DND-41 (cell line): Measurements from ENCODE around the gene METTL25.

Experiments used
- ATAC-seq: fragments of 200-7000 bp; cut with Tn5 transposase; 3 replicates; pipeline ENCODE4 v1.9.1; 2021; ENCODE audit warnings: low read depth; ENCODE audit not compliant: insufficient read depth
- DNase-seq: peaks from one replicate; pipeline ENCODE4 v3.0.0-alpha.2; 2020
- H2AFZ ChIP-seq: 2 replicates; pipeline ENCODE4 v1.6.0; 2012; ENCODE audit warnings: low read depth, low read length
- H3K27ac ChIP-seq: 2 replicates; pipeline ENCODE4 v1.5.1; 2012; ENCODE audit warnings: low read length, inconsistent platforms
- H3K27me3 ChIP-seq: fragments of 200-600 bp; sonication (generic); 2 replicates; pipeline ENCODE4 v1.6.0; 2012; ENCODE audit warnings: low read length, mild to moderate bottlenecking, inconsistent platforms; ENCODE audit not compliant: insufficient read depth, poor library complexity
- H3K36me3 ChIP-seq: 2 replicates; pipeline ENCODE4 v1.5.1; 2012; ENCODE audit warnings: low read length, inconsistent platforms; ENCODE audit not compliant: insufficient read depth
- H3K4me1 ChIP-seq: 2 replicates; pipeline ENCODE4 v1.5.1; 2012; ENCODE audit warnings: mild to moderate bottlenecking, low read length; ENCODE audit not compliant: insufficient read depth
- H3K4me2 ChIP-seq: 2 replicates; pipeline ENCODE4 v1.6.0; 2012; ENCODE audit warnings: mild to moderate bottlenecking, moderate library complexity, low read length, inconsistent platforms; ENCODE audit not compliant: insufficient read depth
- H3K4me3 ChIP-seq, 2 experiments: fragments of 200-600 bp in 1 of 2; shearing (Covaris generic) in 1 of 2; 2 replicates each; pipeline ENCODE4 v1.5.1; 2012 to 2016; ENCODE audit warnings: inconsistent platforms in 2 of 2, low read length in 2 of 2, mild to moderate bottlenecking in 2 of 2, low read depth in 1 of 2, moderate library complexity in 1 of 2
- H3K79me2 ChIP-seq: 2 replicates; pipeline ENCODE4 v1.6.0; 2012; ENCODE audit warnings: low read length, inconsistent platforms; ENCODE audit not compliant: insufficient read depth
- H3K9ac ChIP-seq: 2 replicates; pipeline ENCODE4 v1.6.0; 2012; ENCODE audit warnings: low read depth, mild to moderate bottlenecking, inconsistent platforms, low read length, moderate library complexity
- H3K9me3 ChIP-seq: 2 replicates; pipeline ENCODE4 v1.5.1; 2012; ENCODE audit warnings: low read length, moderate library complexity, mild to moderate bottlenecking, inconsistent platforms; ENCODE audit not compliant: insufficient read depth, severe bottlenecking
- H4K20me1 ChIP-seq: 2 replicates; pipeline ENCODE4 v1.6.0; 2012; ENCODE audit warnings: low read length; ENCODE audit not compliant: insufficient read depth
- EZH2 ChIP-seq: IDR thresholded peaks from 3 replicates; pipeline ENCODE4 v1.6.1; 2012; ENCODE audit warnings: borderline replicate concordance, low read depth, mild to moderate bottlenecking, moderate library complexity, low read length, inconsistent platforms; ENCODE audit not compliant: severe bottlenecking
- TF ChIP-seq, protein P1 (sequence below): IDR thresholded peaks from 2 replicates; pipeline ENCODE4 v1.5.1; 2012; ENCODE audit warnings: borderline replicate concordance, low read length, moderate library complexity, mild to moderate bottlenecking; ENCODE audit not compliant: poor library complexity, severe bottlenecking; ENCODE audit errors: extremely low read depth

Gene METTL25

DNA sequence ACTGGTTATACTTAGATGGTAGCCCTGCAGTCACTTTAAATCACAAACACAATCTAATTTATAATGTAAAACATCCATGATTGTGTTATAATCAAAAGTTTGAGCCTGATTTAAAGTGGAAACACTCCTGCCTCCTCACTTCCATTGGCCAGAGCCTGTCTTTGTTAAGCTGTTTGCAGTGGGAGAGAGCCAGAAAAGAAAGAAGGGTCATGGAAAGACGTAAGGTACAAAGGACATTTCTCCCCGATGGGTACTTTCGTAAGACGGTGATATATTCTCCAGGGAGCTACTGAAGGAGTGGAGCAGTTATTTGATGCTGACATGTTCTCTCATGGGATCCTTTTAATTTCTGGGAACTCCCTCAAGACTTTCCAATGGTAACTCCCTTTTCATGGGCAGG lies 164.0 kb downstream of the METTL25 start:
- Histone ChIP-seq H3K9me3 (no peaks in the 10 kb centered on the region), H3K4me3 (no peak overlapping the region), H3K27me3 (no peaks in the 10 kb centered on the region), H3K27ac (no peak overlapping the region), H2AFZ (no peak overlapping the region), H4K20me1 (no peaks in the 10 kb centered on the region), H3K4me1 (no peaks in the 10 kb centered on the region), H3K4me2 (no peak overlapping the region), H3K79me2 (no peaks in the 10 kb centered on the region), H3K36me3 (no peaks in the 10 kb centered on the region), H3K9ac (no peak overlapping the region)
- no peak for TF ChIP-seq EZH2
- TF ChIP-seq, protein P1, sequence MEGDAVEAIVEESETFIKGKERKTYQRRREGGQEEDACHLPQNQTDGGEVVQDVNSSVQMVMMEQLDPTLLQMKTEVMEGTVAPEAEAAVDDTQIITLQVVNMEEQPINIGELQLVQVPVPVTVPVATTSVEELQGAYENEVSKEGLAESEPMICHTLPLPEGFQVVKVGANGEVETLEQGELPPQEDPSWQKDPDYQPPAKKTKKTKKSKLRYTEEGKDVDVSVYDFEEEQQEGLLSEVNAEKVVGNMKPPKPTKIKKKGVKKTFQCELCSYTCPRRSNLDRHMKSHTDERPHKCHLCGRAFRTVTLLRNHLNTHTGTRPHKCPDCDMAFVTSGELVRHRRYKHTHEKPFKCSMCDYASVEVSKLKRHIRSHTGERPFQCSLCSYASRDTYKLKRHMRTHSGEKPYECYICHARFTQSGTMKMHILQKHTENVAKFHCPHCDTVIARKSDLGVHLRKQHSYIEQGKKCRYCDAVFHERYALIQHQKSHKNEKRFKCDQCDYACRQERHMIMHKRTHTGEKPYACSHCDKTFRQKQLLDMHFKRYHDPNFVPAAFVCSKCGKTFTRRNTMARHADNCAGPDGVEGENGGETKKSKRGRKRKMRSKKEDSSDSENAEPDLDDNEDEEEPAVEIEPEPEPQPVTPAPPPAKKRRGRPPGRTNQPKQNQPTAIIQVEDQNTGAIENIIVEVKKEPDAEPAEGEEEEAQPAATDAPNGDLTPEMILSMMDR: no peak
- no peak for ATAC-seq
- DNase-seq: no peak

DNA sequence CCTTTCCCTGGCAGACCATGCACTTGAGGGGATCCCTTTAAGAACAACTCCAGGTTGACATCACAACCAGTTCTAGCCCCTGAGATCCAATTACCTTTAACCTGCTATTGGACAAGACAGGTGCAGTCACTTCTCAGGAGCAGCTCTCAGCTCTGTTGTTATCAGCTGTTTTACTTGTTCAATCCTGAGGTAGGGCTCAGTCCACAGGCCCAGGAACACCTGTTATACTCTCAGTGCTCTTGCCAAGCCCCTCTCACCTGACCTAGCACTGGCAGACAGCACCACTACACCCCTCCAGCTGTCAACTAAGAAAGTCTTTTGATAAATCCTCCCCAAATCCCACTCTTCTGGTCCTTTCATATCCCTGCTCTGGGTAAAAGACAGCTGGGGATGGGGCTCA lies 164.4 kb downstream of the METTL25 start:
- no peak overlapping the region for H3K4me2 ChIP-seq
- H3K27me3 ChIP-seq: no peaks in the 10 kb centered on the region
- TF ChIP-seq, protein P1: no peak
- no peak for TF ChIP-seq EZH2
- H3K36me3 ChIP-seq: no peaks in the 10 kb centered on the region
- ATAC-seq: no peak
- H3K4me1 ChIP-seq: no peaks in the 10 kb centered on the region
- H3K4me3 ChIP-seq: no peak overlapping the region
- H2AFZ ChIP-seq: no peak overlapping the region
- H3K9ac ChIP-seq: no peak overlapping the region
- H3K9me3 ChIP-seq: no peaks in the 10 kb centered on the region
- H4K20me1 ChIP-seq: no peaks in the 10 kb centered on the region
- no peaks in the 10 kb centered on the region for H3K79me2 ChIP-seq
- DNase-seq: no peak
- H3K27ac ChIP-seq: no peak overlapping the region

DNA sequence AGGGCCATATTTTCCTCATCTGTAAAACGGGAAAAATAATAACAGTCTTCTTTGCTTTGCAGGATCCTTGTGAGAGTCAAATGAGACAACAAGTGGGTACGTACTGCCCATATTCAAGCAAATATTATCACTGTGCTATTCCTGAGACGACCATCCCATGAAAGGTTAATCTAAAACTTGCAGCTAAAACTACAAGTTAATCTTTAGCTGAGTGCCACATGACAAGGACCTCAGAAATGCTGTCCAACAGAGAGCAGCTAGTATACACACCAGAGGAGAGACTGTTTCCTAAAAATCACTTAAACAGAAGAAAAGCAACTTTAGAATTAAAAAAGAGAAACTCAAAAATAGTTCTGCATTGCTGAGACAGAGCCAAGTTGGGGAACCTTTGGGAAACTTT lies 165.7 kb downstream of the METTL25 start:
- Histone ChIP-seq H4K20me1 (no peaks in the 10 kb centered on the region), H3K4me3 (no peak overlapping the region), H3K27me3 (no peaks in the 10 kb centered on the region), H3K79me2 (no peaks in the 10 kb centered on the region), H3K9ac (no peak overlapping the region), H3K4me1 (no peaks in the 10 kb centered on the region), H2AFZ (no peak overlapping the region), H3K9me3 (no peaks in the 10 kb centered on the region), H3K36me3 (no peaks in the 10 kb centered on the region), H3K4me2 (no peak overlapping the region), H3K27ac (no peak overlapping the region)
- no peak for DNase-seq
- TF ChIP-seq, protein P1: no peak
- no peak for TF ChIP-seq EZH2
- ATAC-seq: no peak

DNA sequence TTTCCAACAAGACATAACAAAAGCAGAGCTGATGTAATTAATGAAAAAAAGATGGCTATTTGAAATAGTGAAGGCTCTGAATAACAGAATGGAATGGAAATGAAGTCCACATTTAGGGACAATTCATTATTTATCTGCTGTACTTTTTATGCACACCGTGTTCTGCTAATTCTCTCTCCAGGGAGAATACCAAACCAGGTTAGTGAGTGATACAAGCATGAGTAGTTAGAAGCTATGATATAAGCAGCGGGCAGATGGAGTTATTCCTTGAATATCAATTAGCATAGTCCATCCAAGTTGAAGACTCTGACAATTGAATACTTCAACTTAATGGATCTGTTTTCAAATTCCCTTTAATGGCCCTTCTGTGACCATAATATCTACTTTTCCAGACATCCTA lies 166.3 kb downstream of the METTL25 start:
- no peak overlapping the region for H3K4me3 ChIP-seq
- ATAC-seq (no peak), DNase-seq (no peak)
- H3K4me2 ChIP-seq: no peak overlapping the region
- H3K4me1 ChIP-seq: no peaks in the 10 kb centered on the region
- H3K36me3 ChIP-seq: no peaks in the 10 kb centered on the region
- H3K9me3 ChIP-seq: no peaks in the 10 kb centered on the region
- no peak overlapping the region for H3K27ac ChIP-seq
- TF ChIP-seq, protein P1: no peak
- TF ChIP-seq EZH2: no peak
- H3K79me2 ChIP-seq: no peaks in the 10 kb centered on the region
- no peaks in the 10 kb centered on the region for H4K20me1 ChIP-seq
- no peaks in the 10 kb centered on the region for H3K27me3 ChIP-seq
- H2AFZ ChIP-seq: no peak overlapping the region
- no peak overlapping the region for H3K9ac ChIP-seq
